Suppressor macrophage (primary cell): ENCODE results near the gene LARP6.
"Not testable (repeated sequence)": the region's sequence is repeated elsewhere in the genome, so short reads cannot be mapped to it uniquely, and the experiment has no call there.

Experiments
- DNase-seq, 4 experiments: peaks; one replicate each; pipeline ENCODE4 v3.0.0-alpha.2; 2020 to 2022
- total RNA-seq, 17 experiments: gene quantifications; one replicate each; lab custom pipeline; 2026; ENCODE audit warnings: mixed read lengths in 6 of 17, inconsistent platforms in 3 of 17; lab: John Stamatoyannopoulos, UW

Gene LARP6
- total RNA-seq, result 0 to 2.0 (median 0) reads per million in 17 experiments

DNA sequence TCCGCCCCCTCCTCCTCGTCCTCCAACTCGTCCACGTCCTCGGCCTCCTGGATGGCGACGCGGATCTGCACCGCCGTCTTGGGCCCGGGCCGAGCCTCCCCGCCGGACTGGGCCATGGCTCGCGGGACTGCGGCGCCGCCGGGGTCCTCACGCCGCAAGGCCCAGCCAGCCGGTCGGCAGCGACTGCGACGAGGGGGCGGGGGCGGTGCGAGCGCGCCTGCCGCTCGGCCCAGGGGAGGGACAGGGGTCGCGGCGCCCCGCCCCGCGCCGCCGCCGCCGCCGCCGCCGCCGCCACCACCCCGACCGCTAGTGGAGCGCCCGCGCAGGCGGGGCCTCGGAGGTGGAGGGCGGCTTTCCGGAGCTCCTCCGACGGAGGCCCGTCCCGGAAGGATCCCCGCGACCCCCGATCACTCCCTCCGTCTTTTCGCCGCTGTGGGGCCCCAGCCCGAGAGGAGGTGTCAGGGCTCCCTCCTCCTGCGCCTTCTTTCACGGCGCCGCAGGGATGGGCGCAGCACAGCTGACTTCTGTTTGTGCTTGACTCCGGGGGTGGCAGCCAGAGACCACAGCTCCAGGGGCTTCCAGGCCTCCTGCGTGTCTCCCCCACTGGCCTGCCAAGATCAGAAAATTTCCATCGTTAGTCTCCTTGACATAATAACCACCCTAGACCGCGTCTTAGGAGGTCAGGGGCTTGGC, at the start of gene LARP6:
LARP6 (minus strand) TSS at position 185 of the 693 bp plus-strand sequence; CDS start at position 116, 69 bp downstream.
- peak in 2 of 4 experiments; percentile 11 to 32 for DNase-seq

DNA sequence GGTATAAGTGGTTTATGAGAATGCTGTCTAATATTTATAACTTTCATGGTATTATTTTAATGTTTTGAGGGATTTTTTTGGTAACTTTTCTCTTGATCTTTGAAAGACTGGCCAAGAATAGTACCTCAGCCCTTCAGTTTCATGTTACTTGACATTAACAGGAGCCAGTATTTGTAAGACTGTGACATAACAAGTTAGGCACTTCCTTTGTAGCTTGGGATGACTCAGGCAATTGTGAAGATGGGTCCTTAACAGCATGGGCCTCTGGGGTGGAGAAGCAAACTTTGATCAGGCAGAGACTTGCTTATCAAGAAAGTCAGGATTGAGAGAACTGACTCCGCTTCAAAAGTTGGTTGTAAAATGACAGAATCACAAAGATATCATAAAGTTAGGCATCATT, 48.1 kb upstream of the LARP6 start:
- DNase-seq, result no peak

DNA sequence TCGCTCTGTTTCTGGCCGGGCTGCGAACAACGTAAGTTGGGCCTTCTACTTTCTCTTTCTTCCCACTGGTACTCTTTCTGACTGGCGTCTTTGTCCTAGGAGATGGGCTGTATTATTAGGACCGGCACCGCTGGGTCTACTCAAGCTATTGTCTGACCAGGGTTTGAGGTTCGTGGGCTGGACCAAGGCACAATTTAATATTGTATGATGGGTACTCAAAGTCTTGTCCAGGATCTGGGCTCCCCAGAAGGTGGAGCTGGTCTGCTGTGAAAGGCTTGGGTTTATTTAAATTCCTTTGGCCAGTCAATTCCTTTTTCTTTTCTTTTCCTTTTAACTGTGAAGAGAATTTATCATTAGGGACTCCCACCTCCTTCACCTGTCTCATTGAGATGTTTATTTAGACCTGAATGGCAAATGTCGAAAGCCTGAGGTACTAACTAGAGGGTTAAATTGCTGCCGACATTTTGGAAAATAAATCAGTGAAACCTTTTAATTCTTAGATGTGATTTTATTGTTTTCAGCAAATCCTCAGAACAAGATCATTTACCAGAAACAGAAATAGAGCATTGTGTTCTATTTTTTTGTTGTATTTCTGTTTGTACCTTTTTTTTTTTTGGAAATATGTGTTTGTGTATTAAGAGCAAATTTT, 39.1 kb upstream of the LARP6 start:
- DNase-seq, result peak; percentile 9 to 32 (median 27)

DNA sequence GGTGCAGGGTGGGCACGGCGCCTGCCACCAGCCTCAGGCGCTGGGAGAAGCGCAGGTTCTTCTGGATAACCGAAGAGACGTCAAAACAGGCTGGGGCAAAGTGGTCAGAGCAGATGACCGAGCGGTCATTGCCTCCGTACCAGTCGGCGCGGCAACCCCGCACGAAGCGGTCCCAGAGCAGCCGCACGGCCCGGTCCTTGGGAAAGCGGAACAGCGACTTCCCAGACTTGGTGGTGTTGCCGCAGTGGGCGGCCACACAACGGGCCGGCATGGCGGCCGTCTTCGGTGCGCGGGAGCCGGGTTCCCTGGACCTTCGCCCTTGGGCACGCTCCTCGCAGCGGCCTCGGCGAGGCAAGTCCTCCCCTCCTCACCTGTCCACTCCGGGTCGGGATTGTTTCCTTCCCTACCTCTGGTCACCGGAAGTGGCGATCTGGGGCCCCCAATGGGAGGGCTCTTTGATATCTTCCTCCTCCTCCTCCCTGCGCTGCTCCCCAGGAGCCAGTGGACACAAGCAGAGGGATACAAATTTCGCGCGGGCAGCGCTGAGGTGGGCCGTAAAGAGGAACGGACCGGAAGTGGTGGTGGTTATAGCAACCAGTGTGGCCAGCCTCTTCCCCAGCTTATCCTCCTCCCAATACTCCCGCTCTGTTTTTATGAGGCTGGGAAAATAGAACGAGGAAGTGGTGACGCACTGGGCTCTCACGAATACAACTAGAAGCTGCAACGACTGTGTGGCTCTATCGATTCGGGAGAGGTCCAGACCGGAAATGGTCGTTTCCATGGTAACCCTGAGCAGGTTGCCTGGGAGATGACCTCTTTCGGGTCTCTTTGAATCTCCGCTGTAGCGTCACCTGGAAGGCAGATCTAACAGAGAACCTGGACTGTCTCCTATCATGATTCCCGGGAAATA, 38.3 kb upstream of the LARP6 start, which contains the start of the genes LRRC49 and THAP10:
LRRC49 (plus strand) TSS at position 825 of the 910 bp plus-strand sequence; CDS start at position 894, 69 bp downstream.
THAP10 (minus strand) TSS at position 432 of the 910 bp plus-strand sequence; CDS start at position 271, 161 bp downstream.
- DNase-seq, result peak; percentile 83 to 89 (median 86)

DNA sequence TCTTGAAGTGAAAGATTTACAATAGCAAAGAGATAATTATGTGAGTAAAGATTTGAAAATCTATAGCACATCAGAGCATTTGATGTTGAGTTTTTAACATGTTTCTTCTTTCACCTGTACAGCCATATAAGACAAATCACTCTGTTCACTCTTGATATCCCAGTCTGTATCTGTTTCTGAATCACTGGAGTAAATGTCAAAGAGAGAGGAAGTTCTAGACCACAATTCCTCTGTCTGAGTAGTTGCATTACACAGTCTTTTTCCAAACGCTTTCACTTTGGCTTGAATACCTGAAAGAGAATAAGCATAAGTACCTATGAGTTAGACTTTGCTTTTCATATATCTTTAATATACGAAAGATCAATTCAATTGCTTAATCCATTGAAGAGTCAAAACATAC, 28.4 kb upstream of the LARP6 start:
- DNase-seq, result peak in 2 of 4 experiments; percentile 16 to 32

DNA sequence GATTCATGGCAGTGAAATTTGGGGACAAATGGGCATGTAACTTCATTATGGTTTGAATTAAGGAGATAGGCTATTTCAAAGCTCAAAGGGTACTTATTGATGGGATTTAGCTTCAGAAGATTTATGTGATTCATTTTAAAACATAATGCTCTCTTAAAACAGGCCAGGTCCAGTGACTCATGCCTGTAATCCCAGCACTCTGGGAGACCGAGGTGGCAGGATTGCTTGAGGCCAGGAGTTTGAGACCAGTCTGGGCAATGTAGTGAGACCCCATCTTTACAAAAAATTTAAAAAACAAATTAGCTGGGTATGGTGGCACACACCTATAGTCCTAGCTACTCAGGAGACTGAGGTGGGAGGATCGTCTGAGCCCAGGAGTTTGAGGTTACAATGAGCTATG, 26.8 kb upstream of the LARP6 start:
- DNase-seq, result no peak

DNA sequence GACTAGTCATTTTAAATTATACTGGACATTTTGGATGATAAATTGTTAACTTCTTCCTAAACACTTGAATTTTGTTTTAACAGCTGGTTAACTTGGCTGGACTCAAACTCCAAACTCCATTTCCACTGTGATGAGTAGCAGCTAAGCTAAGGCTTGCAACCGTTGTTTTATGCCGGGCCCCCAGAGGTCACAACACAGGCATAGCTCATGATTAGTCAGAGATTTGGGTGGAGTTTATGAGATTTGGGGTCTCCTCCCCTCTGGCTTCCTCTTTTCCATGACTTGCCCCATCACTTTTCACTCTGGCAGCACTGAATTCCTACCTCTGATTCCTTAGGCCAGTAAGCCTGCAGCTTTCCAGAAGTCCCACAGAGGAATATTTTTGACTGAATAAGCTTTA, 25.4 kb upstream of the LARP6 start:
- DNase-seq, result no peak

DNA sequence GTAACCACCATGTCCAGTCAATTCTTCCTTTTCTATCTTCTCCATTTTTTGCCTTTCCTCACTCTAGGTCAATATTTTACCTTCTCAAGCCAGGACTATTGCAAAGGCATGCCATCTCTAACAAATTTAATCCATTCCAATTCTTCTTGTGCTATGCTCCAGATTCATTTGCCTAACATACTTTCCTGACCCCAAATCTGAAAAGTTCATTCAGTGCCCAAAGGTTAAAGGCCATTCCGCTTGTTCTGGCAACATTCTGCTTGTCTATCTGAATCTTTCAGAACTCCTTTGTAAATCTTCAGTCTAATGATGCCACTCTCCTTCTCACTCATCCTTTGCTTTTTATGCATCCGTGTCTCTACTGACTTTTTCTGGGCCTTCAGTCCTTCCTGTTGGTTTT, 22.7 kb upstream of the LARP6 start:
- DNase-seq, result no peak

DNA sequence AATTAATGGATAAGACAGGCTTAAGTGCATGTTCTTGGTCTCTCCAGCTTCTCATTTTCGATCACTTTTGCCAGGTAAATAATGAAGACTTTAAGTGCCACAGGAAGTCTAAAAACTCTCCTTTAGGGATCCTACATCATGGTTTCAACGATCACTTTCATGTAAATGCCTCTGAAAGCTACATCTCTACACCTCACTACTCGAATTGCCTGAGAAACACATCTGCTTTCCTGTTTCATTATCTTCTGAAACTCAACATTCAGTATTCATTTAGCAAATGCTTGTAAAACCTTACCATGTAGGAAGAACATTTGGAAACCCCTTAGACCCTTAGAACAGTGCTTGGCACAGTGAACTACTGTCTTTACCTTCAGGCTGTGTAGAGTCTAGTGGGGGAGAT, 22.1 kb upstream of the LARP6 start:
- DNase-seq, result no peak

DNA sequence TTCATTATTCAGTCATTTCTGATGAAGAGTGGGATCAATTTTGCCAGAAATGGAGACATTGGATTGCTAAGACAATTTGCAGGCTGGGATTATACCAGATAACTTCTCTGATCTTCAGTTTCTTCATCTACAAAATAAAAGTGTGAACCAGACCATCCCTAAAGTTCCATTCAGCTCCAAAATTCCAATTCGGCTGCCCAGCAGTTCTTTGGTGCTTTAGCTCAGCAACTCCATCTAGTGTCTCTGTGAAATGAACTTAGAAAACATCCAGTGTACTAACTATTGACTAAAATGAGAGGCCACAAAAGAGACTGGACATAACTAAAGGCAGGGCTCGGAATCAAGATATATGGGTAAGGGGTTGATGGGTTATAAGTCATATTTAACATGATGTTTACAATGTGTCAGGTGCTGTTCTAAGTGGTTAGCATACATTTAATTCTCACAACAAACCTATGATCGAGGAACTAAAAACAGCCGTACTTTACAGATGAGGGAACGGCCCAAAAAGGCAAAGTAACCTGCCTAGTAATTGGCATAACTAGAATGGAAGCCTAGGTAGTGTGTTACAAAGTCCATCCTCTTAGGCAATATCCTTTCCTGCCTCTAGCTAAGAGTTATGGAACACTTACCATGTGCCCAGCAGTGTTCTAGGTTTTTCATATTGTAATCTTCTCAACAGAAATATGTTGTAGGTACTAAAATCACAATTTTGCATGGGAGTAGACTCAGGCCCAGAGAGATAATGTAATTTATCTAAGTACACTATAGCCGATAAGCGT, 21.2 kb upstream of the LARP6 start:
- DNase-seq, result peak in 1 of 4 experiments; percentile 7

DNA sequence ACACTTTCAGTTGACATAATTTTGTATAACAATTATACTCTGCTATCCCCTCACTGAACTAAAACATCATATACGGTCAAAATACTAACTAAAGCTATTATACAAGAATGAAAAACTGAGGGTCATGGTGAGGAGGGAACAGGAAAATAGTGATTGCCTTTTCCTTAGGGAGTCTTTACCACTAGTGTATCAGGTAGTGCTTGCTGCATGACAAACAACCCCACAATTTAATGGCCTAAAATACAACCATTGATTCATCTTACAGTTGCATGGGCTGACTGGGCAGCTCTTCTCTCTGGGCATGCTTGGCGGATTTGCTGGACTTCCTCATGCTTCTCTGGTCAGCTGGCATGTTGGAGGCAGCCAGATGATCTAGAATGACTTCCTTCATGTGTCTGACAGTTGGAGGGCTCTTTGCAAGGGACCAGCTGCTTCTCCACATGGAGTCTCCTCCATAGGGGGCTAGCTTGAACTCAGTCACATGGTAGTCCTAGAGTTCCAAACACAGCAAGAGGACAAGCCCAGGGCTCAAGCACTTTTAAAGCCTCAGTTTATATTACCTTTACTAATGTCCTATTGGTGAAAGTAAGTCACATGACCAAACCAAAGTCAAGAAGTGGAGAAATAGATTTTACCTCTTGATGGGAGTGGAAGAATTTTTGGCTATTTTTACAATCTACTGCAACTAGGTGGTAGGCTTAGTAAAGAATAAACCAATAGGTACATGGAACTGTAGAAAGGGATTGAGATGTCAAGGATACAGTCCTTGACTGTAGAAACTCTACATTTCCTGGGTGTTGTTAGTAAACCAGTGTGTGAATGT, 19.5 kb upstream of the LARP6 start:
- DNase-seq, result peak in 1 of 4 experiments; percentile 6

DNA sequence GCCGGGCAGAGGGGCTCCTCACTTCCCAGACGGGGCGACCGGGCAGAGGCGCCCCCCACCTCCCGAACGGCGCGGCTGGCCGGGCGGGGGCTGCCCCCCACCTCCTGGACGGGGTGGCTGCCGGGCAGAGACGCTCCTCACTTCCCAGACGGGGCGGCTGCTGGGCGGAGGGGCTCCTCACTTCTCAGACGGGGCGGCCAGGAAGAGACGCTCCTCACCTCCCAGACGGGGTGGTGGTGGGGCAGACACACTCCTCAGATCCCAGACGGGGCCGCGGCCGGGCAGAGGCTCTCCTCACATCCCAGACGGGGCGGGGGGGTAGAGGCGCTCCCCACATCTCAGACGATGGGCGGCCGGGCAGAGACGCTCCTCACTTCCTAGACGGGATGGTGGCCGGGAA, 17.5 kb upstream of the LARP6 start:
- DNase-seq, result not testable (repeated sequence)

DNA sequence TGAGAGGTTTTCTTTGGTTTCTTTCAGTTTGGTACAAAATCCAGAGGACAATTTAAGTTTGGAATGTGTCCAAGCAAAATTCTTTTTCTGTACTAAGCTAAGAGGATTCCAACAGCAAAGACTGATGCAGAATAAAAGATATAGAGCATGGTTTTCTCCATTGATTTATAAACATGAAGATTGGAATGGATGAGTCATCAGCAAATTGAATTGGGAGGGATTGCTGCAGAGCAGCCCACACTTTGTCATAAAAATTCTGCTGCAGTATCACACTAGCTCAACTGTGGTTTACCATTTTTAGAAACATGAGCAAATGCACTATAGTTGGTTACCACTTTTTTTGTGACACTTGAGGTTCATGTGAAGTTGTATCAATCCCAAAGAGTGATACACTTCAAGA, 16.1 kb upstream of the LARP6 start:
- no peak for DNase-seq

DNA sequence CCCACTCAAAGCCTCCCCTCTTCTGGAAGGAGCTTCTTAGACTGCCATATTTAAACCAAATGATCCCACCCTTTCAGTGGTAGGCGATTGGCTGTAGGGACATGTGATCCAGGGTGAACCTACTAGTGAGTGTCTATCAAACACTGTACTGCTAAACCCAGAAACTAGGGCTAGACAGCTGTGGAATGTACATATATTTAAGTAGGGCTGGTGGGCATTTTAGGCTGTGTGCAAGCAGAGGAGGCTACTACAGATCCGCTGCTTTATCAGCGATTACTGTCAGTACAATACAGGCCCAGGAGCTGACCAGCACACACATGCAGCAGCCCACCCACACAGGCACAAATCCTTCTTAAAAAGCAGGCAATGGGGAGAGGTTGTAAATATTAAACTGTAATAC, 15.4 kb upstream of the LARP6 start:
- no peak for DNase-seq

DNA sequence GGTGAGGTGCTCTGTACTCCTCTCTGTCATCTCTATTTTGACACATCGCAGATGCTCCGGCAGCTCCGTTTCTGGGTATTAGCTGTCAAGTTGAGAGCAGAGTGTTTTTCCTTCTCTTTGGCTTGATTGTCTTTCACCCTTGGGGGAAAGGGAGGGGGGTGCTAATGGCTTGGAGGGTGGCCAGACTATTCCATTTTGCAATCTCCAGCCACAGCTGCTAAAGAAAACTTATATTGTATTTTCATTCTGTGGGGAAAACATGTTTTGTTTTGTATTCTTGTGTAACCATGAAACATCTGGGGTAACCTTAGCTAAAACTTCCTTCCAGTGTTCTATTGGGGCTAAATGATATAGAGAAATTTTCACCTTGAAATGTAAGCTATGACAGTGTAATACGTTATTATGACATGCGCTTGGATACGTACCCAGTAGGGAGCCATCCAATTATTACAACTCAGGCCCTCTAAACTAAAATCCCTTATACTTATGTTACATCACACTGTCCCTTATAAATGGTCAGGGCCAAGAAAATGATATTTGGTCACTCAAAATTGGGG, 14.0 kb upstream of the LARP6 start:
- DNase-seq, result no peak

DNA sequence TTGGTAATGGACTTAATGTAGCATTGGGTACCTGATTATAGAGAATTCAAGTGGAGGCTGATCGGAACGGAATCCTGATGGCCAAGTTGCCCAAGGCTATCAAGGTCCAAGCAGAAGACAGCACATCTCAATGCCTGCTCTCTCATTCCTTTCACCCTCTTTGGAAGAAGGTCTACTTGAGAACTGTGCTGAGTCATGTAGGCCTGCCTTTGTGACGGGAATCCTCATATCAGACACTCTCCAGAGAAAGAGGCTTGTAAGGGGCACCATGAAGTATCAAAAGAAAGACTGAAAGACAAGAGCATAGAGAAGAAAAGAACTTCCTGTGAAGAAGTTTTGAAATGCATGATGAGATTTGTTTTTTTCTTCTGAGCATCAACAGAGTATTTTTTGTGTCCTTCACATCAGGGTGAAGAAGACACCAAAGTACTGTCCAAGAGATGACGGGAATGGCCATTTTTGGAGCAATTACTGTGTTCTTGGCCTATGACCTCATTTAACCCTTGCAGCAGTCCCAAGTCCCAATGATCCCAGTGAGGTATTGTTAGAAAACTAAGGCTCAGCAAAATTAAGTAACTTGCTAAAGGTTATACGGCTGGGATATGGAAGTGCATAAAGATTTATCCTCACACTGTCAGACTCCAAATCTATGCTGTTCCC, 13.2 kb upstream of the LARP6 start:
- DNase-seq, result no peak

DNA sequence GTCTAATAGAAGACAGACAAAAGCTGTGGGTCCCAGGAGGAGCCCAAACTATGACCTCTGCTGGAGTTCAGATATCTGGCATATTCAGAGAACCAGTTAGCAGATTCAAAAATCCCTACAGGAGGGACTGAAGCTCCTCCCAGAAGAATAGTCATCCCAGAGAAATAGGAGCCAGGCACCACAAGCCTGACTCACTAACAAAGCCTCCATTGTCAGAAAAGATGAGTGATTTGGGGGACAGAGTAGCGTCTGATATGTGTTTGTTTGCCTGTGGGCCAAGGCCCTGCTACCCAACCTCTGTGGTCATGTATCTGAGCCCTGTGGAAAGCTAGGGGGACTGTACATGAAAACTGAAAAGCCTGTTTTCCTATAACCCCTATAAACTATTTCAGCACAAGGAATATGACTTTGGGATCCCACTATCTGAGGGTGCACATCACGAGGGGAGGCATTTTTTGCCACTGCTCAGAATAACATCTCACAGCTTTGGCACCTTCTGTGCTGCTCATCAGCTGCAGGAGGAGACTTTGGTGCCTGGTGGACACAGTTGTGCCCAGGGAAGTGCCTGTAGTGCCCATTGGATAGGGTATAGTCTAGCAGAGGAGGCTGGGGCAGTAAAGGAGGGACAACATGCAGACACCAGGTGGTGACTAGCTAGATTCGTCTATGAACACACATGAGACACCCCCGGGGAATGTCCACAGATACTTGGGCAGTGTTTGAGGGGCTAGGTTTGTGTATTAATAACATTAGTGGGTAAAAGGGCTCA, 9.7 kb upstream of the LARP6 start:
- no peak for DNase-seq

DNA sequence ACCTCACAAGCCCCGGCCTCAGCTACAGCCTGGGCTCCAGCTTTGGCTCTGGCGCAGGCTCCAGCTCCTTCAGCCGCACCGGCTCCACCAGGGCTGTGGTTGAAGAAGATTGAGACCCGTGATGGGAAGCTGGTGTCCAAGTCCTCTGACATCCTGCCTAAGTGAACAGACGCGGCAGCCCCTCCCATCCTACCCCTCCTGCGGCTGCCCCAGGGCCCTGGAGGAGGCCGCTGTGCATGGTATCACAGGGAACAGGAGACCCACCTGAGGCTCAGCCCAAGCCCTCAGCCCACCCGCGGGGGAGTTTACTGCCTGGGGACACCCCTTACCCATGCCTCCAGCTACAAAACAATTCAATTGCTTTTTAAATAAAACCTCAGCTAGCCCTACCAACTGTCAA, 6.0 kb upstream of the LARP6 start:
- no peak for DNase-seq

DNA sequence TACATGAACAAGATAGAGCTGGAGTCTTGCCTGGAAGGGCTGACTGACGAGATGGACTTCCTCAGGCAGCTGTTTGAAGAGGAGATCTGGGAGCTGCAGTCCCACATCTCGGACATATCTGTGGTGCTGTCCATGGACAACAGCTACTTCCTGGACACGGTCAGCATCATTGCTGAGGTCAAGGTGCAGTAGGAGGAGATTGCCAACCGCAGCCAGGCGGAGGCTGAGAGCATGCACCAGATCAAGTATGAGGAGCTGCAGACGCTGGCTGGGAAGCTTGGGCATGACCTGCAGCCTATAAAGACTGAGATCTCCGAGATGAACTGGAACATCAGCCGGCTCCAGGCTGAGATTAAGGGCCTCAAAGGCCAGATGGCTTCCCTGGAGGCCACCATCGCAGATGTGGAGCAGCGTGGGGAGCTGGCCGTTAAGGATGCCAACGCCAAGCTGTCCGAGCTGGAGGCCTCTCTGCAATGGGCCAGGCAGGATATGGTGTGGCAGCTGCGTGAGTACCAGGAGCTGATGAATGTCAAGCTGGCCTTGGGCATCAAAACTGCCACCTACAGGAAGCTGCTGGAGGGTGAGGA, 5.5 kb upstream of the LARP6 start:
- DNase-seq, result no peak
